ENCODE results near the gene AFAP1L1. TPM values are rescaled to one million over a fixed set of nuclear protein-coding genes. Genes with fewer than 3 reads are reported as not detected.

Gene AFAP1L1
- total RNA-seq, 1 experiment from 2014 or later: 15.2 TPM

GRCh38 chr5:149314571-149315111 is 43.0 kb downstream of the AFAP1L1 start:
- POLR2A ChIA-PET: no interaction called here
- no peak for ATAC-seq

GRCh38 chr5:149315753-149316152 is 44.1 kb downstream of the AFAP1L1 start:
- Histone ChIP-seq H3K4me3 (ENCODE audit: low read depth in 2 of 2, low read length in 2 of 2) (no peak overlapping the region), H3K9me3 (ENCODE audit: control insufficient read depth, insufficient read depth, low read depth, low read length) (no peaks in the 10 kb centered on the region), H3K4me1 (ENCODE audit: control insufficient read depth, insufficient read depth, low read length) (no peaks in the 10 kb centered on the region; the same call in 1 of the 2 replicates), H3K27ac (ENCODE audit: low read length) (no peak overlapping the region), H3K27me3 (ENCODE audit: control insufficient read depth, insufficient read depth, low read length) (no peaks in the 10 kb centered on the region), H3K36me3 (ENCODE audit: control insufficient read depth, insufficient read depth, low read length) (no peaks in the 10 kb centered on the region)
- ChIA-PET POLR2A (no interaction called here), CTCF (interaction anchor here (0.6 kb wide), 1 partner anchor 474 kb away, joined by 3 read pairs; no protein-coding TSS in a partner anchor)
- TF ChIP-seq REST (IDR thresholded peaks at IDR 0.05; ENCODE audit: insufficient read depth in 1 of 2, low read depth in 2 of 2, low read length in 1 of 2) (no peak), POLR2AphosphoS5 (IDR thresholded peaks at IDR 0.05; ENCODE audit: low read depth, low read length) (no peak), TCF7L2 (IDR thresholded peaks at IDR 0.05; ENCODE audit: low read depth, low read length) (no peak), CTCF (IDR thresholded peaks at IDR 0.05) (no peak), SIN3A (IDR thresholded peaks at IDR 0.05; ENCODE audit: borderline replicate concordance, insufficient read depth, low read depth, low read length) (no peak)
- ATAC-seq (no peak), DNase-seq (ENCODE audit: low read depth, low spot score) (no peak)
- in situ Hi-C loops (cut with HindIII; ENCODE audit: low pct_unique_long_range_greater_than_20kb, low sequenced_read_pairs): no loop called here
- no TSS peak for BruUV-seq (replicated peaks)
- intact Hi-C loops (cut with micrococcal nuclease; ENCODE audit: unreplicated experiment): loop anchor here (5.0 kb wide), 1 partner anchor 127 kb away; no protein-coding TSS in a partner anchor

More at GRCh38 chr5:149314571-149315111, 43.0 kb downstream of the AFAP1L1 start:
- intact Hi-C loops (cut with micrococcal nuclease; ENCODE audit: unreplicated experiment) (loop anchor here (5.0 kb wide), 1 partner anchor 128 kb away; no protein-coding TSS in a partner anchor), in situ Hi-C loops (cut with HindIII; ENCODE audit: low pct_unique_long_range_greater_than_20kb, low sequenced_read_pairs) (no loop called here)
- no peak for TF ChIP-seq SIN3A (IDR thresholded peaks at IDR 0.05; ENCODE audit: borderline replicate concordance, insufficient read depth, low read depth, low read length)
- TF ChIP-seq CTCF (IDR thresholded peaks at IDR 0.05): no peak; the same call in 1 of the 2 replicates
- TF ChIP-seq REST (IDR thresholded peaks at IDR 0.05; ENCODE audit: insufficient read depth in 1 of 2, low read depth in 2 of 2, low read length in 1 of 2): no peak
- no peak for TF ChIP-seq POLR2AphosphoS5 (IDR thresholded peaks at IDR 0.05; ENCODE audit: low read depth, low read length)
- no peak for TF ChIP-seq TCF7L2 (IDR thresholded peaks at IDR 0.05; ENCODE audit: low read depth, low read length)
- H3K36me3 ChIP-seq (ENCODE audit: control insufficient read depth, insufficient read depth, low read length): no peaks in the 10 kb centered on the region
- H3K4me3 ChIP-seq (ENCODE audit: low read depth in 2 of 2, low read length in 2 of 2): no peak overlapping the region
- H3K27ac ChIP-seq (ENCODE audit: low read length): no peak overlapping the region
- H3K27me3 ChIP-seq (ENCODE audit: control insufficient read depth, insufficient read depth, low read length): no peaks in the 10 kb centered on the region
- H3K4me1 ChIP-seq (ENCODE audit: control insufficient read depth, insufficient read depth, low read length): no peaks in the 10 kb centered on the region; the same call in 1 of the 2 replicates
- no TSS peak for BruUV-seq (replicated peaks)
- CTCF ChIA-PET: interaction anchor here (0.6 to 1.0 kb wide), 3 partner anchors 9 to 130 kb away, joined by 3 to 4 read pairs (median 3); no protein-coding TSS in a partner anchor
- no peak for DNase-seq (ENCODE audit: low read depth, low spot score)
- no peaks in the 10 kb centered on the region for H3K9me3 ChIP-seq (ENCODE audit: control insufficient read depth, insufficient read depth, low read depth, low read length)
